ENCODE measurements around the gene GEMIN2.
"Not testable (repeated sequence)": the region's sequence is repeated elsewhere in the genome, so short reads cannot be mapped to it uniquely, and the experiment has no call there.

GEMIN2 gene, protein sequence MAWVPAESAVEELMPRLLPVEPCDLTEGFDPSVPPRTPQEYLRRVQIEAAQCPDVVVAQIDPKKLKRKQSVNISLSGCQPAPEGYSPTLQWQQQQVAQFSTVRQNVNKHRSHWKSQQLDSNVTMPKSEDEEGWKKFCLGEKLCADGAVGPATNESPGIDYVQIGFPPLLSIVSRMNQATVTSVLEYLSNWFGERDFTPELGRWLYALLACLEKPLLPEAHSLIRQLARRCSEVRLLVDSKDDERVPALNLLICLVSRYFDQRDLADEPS

DNA sequence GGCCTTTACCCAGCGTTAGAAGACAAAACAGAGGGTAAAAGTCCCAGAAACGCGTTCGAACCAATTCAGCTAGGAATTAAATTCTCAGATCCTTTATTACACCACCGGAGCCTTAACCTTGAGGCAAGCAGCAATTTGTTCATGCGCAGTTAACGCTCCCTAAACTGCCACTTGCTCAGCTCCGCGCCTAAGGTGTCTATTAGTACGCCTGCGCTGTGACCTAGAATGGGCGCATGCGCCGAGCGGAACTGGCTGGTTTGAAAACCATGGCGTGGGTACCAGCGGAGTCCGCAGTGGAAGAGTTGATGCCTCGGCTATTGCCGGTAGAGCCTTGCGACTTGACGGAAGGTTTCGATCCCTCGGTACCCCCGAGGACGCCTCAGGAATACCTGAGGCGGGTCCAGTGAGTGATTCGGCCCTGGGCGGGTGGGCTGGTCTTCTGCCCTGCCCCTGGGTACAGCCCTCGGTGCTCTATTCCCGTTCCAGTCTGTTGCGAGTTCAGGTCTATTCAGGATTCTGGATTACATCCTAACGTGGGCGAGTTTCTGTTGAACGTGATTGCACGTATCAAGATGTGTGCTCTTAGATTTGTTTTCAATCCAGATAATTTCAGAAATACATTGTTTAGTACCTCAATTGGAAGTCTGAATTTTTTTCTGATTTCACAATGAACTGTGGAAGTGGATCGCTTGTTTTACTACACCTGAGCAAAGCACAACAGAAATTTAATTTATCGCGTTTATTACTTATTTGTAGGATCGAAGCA lies at the start of gene GEMIN2:
Gene GEMIN2 (plus strand): TSS at position 251 of the 766 bp plus-strand sequence. CDS start 16 bp downstream, at position 267.
- peak; percentile 95 for DNase-seq

DNA sequence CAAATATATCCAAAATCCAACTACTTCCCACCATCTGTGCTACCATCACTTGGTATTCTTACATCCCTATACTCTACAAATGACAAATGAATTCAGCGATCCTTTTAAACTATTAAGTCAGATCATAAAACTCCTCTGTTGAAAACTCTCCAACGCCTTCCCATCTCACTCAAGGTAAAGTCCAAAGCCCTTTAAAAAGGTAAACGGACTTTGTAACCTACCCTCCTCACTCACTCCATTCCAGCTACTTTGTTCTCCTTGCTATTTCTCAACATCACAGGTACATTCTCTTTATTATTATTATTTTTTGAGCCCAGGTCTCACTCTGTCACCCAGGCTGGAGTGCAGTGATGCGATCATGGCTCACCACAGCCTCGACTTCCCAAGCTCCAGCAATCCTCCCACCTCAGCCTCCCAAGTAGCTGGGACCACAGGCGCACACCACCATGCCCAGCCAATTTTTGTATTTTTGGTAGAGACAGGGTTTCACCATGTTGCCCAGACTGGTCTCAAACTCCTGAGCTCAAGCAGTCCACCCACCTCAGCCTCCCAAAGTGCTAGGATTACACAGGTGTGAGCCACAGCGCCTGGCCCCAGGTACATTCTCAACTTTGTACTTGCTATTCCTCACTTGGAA lies 44.8 kb upstream of the GEMIN2 start:
- DNase-seq: not testable (repeated sequence)

DNA sequence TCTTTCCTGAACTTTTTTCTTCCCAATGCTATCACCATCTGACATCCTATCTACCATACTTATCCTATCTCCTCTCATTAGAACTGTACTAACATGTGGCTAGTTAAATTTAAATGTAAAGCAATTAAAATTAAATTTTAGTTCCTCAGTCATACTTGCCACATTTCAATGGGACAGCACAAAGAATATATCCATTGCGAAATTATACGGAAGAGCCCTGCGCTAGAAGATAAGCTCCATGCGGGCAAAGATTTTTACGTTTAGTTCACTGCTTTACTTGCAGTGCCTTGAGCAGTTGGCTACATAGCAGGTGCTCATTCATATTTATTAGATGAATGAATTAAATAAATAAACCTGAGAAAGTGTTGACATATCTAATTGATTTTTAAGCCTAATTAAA lies 44.2 kb upstream of the GEMIN2 start:
- DNase-seq: no peak

DNA sequence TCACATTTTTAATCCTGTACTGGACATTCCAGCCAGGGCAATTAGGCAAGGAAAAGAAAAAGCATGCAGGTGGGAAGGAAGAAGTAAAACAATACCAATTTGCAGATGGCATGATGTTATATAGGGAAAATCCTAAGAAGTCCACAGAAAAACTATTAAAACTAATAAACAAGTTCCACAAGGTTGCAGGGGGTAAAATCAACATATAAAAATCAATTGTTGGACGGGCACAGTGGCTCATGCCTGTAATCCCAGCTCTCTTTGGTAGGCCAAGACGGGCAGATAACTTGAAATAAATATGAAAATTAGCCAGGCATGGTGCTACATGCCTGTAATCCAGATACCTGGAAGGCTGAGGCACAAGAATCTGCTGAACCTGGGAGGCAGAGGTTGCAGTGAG lies 43.0 kb upstream of the GEMIN2 start:
- DNase-seq: no peak

DNA sequence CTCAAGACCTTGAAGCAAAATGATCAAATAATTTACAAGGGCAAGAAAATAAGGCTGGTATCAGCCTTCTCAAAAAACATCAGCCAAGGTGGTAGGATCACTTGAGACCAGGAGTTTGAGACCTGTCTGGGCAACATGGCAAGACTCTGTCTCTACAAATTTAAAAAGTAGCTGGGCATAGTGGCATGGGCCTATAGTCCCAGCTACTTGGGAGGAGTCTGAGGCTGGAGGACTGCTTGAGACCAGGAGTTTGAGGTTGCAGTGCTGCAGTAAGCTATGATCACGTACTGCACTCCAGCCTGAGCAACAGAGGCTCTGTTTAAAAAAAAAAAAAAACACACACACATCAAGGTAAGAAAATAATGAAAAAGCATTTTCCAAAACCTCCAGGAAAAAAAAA lies 33.2 kb upstream of the GEMIN2 start:
- DNase-seq: no peak

DNA sequence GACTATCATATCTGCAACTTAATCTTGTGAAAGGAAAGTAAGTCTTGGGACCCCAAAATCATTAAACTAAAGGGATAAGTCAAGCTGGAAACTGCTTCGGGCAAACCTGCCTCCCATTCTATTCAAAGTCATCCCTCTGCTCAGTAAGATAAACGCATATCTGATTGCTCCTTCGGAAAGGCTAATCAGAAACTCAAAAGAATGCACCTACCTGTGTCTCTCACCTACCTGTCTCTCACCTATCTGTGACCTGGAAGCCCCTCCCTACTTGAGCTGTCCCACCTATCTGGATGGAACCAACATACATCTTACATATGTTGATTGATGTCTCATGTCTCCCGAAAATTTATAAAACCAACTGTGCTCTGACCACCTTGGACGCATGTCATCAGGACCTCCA lies 31.0 kb upstream of the GEMIN2 start:
- DNase-seq: no peak

DNA sequence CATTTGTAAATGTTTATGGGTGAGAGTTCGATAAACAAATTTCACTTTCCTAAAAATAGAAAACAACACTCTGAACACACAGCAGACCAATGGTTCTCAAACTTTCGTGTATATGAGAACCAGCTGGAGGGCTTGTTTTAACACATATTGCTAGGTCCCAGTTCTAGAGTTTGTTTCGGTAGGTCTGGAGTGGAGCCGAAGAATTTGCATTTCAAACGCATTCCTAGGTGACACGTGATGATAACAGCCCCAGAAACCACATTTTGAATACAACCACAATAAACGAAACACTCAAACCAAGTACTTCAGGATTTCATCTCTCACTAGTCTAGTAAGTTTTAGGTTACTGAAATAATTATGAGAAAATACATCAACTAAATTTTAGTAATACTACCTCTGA lies 28.2 kb upstream of the GEMIN2 start:
- no peak for DNase-seq

DNA sequence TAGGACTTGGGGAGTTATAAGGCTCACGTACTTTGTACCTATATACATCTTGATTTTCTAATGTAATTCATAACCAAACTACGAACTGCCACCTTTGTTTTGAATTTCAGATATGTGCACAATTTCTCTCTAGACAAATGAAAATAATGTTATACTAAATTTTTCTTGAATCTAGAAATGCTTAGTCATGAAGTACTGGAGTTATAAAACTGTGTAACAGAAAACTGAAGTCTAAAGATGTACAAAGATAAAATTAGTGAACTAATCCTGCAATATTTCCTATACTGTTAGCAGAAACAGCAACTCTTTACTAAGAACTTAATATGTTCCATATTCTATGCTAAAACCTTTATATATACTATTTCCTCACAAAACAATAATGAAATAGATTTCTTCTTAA lies 26.6 kb upstream of the GEMIN2 start:
- no peak for DNase-seq

DNA sequence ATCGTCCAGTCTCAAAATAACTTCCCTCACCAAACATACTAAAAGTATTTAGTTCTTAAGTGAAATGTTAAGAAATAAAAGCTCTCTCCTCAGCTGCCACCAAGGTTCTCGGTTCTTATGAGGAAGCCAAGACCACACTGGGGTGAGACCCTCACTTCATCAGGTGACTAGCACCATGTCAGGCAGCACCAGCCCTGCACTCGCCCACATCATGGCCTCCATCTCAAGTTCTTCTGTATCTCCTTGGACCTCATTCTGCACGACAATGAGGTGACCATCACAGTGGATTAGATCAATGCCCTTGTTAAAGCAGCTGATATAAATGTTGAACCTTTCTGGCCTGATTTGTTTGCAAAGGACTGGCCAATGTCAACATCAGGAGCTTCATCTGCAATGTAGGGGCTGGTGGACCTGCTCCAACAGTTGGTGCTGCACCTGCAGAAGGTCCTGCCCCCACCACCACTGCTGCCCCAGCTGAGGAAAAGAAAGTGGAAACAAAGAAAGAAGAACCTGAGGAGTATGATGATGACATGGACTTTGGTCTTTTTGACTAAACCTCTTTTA lies 23.5 kb upstream of the GEMIN2 start:
- DNase-seq: no peak

DNA sequence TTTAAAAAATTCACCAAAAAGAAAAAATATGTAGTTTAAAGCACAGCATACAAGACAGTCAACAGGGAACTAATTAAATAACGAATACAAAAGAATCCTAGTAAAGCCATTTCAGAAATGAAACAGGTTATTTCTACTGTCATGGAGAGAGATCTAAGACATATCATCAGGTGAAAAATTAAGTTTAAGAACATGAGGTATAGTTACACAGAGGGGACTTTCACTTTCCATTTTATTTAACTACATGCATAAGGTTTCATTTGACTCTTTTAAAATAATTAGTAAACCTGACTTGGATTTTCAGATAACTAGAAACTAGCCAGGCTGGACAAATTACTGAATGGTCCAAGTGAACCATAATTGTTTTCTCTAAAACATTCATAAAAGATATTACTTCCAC lies 22.4 kb upstream of the GEMIN2 start:
- no peak for DNase-seq

DNA sequence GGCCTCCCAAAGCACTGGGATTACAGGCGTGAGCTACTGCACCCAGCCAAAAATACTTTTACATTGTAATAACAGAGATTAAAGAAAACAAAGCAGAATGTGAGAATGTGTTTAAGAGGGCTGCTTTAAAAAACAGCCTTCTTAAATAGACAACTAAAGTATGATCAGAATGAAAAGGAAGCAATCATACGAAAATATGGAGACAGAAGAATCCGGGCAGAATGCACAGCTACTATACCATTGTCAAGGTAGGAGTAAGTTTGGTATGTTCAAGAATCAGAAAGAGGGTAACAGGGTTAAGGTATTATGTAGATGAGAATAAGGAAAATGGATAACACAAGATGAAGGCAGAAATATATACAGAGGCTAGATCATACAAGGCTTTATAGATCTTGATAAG lies 19.6 kb upstream of the GEMIN2 start:
- no peak for DNase-seq

DNA sequence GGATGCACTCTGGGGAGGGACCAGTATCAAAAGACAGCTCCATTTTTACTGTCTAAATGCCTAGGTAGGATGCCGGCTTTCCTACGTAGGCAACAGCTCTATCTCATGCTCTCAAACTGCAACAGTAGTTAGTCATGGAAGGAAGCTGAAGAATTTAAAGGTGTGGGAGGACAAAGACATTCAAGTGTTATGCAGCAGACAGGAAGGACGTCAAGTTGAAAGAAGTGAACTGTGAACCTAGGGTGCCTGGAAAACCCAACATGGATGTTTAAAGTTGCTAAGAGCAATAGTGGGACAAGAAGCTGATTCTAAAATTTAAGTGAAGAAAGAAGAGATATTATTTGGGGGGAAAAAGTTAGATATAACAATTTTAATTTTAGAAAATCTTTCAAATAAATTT lies 17.0 kb upstream of the GEMIN2 start:
- DNase-seq: peak; percentile 11

DNA sequence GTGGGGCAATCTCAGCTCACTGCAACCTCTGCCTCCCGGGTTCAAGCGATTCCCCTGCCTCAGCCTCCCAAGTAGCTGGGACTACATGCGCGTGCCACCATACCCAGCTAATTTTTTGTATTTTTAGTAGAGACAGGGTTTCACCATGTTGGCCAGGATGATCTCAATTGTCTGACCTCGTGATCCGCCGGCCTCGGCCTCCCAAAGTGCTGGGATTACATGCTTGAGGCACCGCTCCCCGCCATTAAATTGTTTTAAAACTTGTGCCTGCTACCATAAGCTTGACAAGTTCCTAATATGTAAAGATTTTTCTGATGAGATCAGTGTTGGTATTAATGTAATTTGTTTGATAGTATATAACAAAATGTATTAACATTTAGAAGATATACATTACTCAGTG lies 14.9 kb upstream of the GEMIN2 start:
- not testable (repeated sequence) for DNase-seq

DNA sequence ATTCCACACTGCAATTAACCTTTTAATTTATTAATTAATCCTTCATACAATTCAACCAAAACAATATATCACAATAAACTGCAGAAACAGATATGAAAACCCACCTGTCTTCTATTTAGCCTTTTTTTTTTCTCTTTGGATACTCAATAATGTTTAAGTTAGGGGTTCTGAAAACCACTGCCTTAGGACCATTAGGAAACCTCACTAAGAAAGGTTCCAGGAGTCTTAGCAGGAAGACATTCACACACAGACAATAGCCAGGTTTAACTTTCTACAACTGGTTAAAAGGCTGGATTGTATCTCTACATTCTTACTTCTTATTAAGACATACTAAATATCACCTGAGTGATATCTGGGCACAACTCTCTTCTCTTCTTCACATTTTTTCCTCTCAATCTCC lies 14.4 kb upstream of the GEMIN2 start:
- no peak for DNase-seq

DNA sequence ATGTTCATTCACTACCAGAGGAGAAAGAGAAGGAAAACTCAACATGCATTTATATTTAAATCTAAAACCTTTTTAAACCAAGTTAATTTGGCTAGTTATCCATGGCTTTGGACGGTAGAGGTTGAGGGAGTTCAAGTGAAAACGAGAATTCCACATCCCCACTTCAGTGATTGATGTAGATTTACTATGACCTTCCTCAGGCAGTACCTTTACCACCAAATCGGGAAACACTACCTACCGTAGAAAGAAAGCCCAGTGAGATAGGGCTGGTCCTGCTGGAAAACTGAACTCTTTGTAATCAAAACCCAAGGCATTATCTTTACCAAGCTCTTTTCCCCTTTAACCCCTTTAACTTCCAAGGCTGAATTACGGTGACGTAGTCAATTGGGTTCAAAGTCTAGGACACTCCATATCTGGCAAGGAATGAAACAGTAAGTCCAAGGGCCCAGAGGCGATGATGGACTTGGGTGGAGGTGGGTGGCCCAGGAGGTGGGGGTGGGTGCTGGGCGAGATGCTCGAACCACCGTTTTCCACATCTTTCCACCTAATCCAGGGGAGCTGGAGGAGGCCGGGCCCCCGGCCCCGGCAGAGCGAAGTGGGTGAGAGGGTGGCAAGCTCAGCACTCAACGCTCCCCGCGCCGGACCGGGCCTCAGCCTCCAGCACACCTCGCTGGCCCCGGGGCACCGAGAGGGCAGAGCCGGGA lies 11.7 kb upstream of the GEMIN2 start:
- DNase-seq: peak; percentile 15

DNA sequence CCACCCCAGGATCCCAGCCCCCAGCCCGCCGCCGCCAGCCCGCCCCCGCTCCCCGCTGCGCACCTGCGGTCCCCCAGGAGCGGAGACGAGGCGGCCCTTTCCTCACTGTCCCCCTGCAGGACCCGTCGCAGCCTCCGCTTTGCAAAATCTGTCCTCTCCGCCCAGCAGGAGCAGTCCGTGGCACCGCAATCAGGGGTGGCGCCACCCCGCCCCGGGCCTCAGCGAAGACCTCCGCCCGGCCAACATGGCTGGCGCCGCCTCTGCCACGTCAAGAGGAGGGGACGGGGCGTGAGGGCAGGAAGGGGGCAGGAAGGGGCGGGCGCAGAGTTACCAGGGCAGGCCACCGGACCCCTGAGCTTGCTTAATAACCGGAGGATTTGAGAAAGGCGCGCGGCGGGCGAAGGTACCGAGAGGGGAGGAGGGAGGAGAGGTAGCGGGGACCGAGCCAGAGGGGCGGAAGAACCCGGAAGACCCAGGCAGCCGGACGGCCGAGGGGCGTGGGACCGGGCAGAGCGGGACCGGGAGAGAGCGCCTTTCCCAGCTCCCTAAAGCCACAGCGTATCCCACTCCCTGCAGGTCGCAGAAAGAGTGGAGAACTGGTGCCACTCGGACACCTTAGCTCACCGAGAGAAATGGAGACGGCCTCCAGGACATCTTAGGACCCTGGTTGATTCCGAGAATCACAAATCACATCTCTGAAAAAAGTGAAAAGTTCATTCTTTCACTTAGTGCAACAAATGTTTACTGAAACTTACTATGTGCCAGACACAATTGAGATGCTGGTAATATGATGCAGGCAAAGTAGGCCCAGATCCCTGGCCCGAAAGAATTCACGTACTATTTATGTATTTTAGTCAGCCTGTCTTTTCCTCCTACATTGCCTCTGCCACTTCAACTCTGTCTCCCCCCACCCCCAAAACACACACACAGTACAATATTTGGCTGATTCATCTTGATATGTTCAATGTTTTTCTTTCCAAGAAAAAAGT lies 10.9 kb upstream of the GEMIN2 start, which contains the start of gene SEC23A:
Gene SEC23A (minus strand): TSS at position 267 of the 989 bp plus-strand sequence. CDS start 7,117 bp downstream, outside the sequence.
- peak; percentile 88 for DNase-seq

DNA sequence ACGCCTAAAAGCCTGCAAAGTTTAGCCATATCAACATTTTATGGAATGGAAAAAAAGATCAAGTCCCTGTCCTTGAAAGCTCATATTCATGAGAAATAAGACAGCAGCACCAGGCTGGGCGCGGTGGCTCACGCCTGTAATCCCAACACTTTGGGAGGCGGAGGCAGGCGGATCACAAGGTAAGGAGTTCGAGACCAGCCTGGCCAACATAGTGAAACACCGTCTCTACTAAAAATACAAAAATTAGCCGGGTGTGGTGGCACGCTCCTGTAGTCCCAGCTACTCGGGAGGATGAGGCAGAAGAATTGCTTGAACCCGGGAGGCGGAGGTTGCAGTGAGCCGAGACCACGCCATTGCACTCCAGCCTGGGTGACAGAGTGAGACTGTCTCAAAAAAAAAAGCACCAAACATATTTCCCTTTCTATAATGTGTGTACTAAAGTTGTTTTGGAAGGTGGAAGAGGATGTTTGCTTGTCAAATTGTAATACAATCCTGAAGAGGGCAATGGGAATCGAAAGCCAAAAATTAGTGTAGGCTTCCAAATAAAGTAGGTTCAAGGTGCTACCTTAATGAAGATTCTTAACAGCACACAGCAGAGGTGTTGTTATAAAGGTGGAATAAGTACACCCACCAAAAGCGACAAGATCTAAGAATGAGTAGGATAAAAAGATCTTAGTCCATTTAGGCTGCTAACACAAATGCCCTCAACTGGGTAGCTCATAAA lies 9.9 kb upstream of the GEMIN2 start:
- not testable (repeated sequence) for DNase-seq

DNA sequence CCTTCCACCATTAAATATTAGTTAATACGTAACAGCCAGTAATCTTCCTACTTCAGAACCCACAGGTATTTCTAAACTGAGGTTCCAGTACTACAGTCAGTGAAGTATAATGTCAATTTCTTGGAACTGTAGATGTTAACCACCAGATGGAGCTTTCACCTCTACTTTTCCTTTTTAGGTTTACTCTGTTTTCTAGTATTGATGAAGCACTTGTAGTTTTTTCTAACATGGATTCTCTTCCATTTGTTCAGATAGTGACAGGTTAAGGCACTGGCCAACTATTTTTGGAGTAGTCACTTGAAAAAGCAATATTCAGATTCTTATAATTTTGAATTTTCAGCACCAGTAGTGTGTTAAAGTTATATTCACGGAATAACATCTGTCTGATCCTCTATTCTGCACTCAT lies 6.5 kb upstream of the GEMIN2 start:
- peak; percentile 40 for DNase-seq

DNA sequence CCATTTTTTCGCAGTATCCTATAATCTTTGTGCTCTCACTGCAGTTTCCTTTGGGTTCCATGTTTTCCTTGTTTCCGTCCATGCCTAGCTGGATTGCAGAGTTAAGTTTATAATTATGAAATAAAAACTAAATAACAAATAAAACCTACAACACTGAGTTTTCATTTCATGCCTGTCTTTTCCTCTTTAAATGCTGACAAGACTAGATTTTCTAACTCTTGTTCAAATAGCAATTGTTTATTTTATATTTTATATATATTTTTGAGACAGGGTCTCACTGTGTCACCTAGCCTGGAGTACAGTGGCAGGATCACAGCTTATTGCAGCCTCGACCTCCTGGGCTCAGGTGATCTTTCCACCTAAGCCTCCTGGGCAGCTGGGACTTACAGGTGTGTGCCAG lies 5.3 kb upstream of the GEMIN2 start:
- no peak for DNase-seq

DNA sequence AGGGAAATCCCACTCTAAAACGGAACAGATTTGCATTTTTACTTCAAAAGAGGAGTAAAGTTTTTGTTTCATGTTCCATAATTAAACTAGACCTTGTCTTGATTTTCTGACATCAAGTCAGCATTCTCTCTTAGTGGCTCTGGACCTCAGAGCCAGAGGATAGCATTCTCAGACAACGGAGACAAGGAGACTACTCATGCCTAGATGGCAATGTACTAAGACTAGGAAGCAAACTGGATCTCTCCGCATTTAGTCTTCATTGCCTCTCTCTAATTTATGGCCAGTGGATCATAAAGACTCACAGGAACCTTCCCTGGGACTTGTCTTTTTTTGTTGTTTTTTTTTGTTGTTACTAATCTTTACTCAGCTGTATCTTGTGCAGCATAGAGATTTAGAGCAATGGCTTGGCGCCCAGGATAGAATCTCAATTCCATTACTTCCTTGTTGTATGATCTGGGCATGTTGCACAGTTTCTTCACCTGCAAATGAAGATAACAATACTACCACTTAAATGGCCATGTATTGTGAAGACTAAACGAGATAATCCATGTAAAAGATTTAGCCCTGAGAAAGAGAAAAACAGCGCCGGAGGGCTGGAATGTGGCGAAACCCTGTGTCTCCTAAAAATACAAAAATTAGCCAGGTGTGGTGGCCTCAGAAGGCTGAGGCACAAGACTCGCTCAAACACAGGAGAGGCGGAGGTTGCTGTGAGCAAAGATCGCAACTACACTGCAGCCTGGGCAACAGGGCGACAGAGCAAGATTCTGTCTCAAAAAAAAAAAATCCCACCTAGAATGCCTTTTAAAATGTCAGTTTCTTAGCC lies 4.0 kb upstream of the GEMIN2 start:
- no peak for DNase-seq
